Stimulated activated CD4-positive, alpha-beta T cell treated with anti-CD3 and anti-CD28 coated beads, Interleukin-4, amount 100 ng/mL, for 48 hours (primary cell): ENCODE measurements around the gene SYCP2.

Experiments
- DNase-seq, 2 donors: peaks; one replicate each; pipeline ENCODE4 v3.0.0-alpha.2; 2020; ENCODE audit warnings: low read depth in 2 of 2

Gene SYCP2

DNA sequence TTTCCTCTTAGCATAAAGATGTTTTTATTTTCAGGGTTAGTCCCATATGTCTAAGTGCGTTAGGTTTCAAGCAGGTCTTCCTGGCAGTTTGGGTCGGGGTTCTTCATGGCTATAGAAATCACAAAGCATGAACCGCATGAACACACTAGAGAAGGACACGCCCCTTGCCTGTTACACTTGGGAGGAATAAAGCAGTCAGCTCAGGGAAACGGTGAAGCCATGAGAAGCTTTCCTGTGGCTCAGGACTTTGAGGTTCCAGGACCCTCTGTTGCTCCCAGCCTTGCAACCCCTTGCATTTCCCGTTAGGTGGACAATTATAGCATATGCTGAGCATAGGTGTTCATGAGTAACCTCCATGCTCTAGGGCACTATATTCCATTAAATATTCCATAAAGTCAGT is 96.7 kb downstream of the SYCP2 start:
- DNase-seq: no peak

DNA sequence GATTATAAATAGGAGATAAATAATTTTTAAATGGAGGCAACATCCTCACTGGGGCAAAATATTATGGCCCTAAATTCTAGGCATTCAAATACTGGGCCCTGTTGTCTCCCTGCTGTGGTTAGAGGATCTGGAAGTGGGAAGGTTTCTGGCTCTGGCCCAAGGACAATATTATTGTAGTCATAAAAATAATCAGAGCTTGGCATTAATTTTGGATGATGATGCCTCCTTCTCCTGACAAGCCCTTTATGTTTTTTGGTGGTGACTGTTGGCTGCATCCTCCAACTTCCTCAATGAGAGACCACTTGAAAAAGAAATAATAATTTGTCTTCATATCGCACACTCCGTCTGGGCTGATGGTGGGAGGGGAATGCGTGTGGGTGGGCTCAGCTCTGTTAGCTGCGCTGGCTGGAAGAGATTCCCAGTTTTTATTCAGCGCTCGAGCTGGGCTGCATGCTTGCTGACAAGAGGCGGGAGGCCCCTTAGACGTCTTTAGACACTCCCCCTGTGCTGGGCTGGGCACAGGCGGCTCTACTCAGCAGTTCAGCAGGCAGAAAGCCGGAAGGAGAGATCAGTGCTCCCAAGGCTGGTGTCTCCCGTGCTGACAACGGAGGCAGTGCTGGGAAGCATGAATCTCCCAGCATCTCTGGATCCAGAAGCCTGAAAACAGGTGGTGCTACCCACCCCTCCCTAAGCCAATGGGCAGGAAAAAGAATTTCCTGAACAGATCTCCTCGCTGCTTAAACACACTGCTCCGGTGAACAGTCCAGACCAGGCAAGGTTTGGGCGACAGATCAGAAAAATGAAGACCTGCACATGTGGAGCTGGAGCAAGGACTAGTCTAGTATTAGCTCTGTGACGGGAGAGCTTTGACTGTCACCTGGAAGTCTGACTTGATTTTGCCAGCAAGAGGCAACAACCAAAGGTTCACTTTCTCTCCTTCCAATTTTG is 97.7 kb downstream of the SYCP2 start:
- no peak for DNase-seq

DNA sequence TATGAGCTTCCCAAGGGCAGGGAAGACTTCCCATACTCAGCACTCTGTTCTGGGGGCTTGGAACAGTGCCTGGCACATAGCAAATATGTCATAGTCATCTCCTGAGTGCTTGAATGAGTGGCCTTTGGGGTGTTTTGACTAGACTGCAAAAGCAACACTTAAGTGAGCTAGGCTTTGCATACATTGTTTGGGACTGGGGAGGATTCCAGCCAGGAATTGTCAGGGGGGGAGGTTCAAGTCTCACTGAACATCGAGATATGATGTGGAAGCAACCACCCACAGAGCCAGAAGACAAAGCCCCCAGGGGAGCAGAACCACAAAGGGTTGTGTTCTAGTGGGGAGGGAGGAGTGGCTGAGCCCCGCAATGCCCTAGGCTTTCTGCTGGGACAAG is 98.4 kb downstream of the SYCP2 start:
- DNase-seq: no peak

DNA sequence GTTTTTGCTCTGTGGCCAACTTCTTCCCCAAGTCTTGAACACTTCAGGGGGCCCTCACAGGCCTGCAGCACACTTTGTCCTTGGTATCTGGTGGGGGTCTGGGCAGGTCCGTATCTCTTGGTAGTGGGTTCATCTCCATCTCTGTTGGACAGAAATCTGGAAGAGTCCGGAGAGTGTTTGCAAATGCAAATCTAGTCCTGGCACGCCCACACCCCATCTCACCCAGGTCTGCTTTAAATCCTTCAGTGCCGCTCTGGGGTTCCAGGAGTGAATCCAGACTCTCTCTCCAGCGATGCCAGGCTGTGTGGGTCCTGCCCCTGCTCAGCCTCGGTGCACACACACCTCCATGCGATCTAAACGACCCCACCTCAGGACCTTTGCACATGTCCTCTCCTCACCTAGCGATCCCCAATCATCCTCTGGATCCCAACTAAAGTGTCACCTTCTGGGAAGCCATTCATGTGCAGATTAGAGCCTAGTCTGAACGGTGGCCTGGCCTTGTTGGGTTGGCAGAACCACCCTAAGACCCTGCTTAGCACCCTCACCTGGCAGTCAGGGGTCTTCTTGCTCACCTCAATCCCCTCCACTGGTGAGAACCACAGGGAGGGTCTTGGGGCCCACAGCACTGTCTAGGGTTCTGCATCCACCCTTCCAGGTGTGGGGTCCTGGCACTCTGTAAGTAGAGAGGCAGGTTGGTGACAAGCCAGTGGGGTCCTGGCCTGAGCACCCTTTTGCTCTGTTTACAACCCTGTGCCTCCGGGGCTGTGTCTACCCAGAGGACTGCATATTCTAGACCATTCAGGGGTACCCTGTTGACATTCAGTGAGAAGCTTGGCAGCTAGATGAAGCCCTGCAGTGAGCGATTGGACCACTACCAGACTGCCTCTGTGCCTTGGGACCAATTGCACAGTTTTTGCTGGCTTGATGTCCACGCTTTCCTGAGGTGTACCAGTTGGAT is 100.8 kb downstream of the SYCP2 start:
- DNase-seq: no peak

DNA sequence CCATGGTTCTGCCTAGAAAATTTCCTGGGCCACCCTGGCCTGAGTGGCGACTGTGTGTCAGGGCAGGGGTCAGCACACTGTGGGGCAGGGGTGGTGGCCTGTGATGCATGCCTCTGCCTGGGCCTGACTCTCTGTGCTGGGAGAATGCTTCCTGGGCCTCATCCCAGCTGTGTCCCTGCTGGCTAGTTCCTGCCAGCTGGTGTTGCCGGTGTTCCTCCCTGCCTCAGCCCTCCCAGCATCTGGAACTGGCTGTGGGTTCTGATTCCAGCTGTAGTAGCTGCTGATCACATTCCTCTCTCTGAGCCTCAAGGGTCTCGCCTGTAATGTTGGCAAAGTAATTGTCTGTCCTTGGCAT is 101.5 kb downstream of the SYCP2 start:
- DNase-seq: no peak

DNA sequence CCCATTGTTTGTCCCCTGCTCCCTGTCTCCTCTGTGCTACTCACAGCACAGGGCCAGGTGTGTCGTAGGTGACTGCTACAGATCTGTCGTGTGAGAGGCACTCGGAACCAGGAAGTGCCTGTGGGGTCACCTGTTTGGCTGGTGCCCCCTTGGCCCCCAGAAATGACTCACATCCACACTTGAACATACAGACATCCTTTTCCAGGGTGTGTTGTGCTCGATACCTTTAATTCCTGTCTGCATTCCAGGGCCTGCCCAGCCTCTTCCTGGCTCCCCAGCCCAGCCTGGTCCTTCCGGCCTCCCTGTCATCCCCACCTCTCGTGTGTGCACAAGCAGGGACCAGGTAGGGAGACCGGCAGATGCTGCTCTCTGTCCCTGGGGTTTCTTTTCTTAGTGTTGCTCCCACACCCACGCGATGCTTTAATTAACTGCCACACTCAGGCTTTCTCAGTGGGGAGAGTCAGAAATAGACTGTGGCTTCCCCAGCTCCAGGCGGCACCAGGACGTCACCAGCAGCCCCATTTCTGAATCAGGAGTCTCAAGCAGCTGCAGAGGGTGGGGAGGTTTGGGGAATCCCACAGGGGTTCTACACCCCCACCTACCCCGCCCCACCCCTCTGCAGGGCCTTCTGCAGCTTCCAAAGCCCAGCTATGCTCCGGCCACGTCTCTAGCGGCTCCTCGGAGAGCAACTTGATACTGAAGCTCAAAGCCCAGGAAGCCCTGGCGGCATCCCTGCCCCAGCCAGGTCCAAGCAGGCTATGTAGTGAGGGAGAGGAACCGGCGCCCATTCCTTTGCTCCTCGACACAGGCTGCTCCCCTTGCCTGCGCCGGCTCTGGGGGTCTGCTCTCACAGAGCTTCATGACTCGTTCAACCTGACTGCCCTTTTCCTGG is 102.2 kb downstream of the SYCP2 start:
- DNase-seq: no peak

DNA sequence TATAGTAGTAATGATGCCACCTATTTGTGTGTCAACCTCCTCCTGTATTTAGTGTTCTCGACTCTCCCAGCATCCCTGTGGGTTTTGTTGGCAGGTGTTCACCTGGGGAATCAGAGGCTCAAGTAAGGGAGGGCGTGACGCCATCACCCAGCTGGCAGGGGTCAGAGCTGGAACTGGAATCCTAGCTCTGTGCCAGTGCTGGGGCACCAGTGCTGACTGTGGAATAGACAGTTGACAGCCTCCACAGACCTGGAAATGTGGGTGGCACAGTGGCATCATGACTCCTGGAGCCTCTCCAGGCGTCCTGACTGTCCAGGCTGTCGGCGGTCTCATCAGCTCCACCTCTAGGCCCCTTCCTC is 102.8 kb downstream of the SYCP2 start:
- no peak for DNase-seq

DNA sequence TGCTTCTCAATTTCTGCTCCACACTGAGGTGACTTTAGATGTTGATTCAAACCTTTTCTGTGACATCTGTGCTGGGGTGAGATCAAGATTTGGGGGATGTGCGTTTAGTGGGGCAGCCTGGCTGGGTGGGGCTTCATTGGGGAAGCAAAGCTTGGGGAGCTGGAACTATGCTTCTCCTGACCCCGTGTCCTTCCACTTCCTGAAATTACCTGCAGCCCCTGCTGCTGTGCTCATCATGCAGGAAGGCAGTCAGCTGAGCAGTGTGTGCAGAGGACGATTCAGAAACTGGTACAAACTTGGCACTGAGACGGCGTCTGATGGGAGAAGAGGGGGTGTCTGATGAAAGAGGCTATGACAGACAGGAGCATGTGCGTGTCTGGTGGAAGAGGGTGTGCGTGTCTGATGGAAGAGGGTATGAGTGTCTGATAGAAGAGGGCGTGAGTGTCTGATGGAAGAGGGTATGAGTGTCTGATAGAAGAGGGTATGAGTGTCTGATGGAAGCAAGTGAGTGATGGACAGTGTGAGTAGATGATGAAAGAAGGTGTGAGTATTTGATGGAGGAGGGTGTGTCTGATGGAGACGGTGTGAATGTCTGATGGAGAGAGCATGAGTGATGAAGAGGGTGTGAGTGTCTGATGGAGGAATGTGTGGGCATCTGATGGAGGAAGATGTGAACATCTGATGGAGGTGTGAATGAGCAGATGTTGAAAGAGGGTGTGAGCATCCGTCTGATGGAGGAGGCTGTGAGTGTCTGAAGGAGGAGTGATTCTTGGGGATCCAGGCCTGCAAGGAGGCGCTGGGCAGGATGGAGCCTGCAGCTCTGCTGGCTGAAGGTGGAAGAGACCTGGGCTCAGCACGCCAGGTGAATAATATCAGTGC is 103.4 kb downstream of the SYCP2 start:
- DNase-seq: no peak

DNA sequence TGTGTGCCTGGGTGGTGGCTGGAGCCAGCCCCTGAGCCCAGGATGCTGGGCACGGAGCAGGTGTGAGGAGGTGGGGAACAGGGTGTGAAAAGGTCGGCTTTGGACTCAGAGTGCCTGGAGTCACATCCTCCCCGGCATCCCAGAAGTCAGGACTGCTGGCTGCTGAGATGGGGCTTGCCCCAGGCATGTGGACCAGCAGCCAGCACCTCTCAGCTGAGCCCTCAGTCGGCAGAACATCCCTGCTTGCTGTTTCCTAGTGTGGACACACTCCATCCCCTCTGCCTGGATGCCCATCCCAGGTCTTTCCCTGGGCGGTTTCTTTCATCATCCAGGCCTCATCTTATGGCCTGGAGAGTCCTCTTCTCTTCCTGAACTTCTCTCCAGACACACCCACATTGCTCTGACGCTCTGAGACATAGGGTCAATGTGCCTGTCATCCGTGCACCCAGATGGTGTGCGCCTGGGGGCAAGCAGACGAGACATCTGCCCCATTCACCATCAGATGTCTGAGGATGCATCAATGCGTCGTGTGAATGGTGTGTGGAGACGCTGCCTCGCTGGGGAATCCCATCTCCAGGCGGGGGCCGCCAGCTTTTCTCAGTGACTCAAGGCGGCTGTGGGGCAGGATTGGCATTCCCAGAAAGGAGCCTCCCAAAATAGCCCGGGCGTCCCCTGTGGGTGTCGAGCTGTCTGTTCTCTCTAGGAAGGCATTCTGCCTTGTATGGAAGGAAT is 104.2 kb downstream of the SYCP2 start:
- DNase-seq: no peak

DNA sequence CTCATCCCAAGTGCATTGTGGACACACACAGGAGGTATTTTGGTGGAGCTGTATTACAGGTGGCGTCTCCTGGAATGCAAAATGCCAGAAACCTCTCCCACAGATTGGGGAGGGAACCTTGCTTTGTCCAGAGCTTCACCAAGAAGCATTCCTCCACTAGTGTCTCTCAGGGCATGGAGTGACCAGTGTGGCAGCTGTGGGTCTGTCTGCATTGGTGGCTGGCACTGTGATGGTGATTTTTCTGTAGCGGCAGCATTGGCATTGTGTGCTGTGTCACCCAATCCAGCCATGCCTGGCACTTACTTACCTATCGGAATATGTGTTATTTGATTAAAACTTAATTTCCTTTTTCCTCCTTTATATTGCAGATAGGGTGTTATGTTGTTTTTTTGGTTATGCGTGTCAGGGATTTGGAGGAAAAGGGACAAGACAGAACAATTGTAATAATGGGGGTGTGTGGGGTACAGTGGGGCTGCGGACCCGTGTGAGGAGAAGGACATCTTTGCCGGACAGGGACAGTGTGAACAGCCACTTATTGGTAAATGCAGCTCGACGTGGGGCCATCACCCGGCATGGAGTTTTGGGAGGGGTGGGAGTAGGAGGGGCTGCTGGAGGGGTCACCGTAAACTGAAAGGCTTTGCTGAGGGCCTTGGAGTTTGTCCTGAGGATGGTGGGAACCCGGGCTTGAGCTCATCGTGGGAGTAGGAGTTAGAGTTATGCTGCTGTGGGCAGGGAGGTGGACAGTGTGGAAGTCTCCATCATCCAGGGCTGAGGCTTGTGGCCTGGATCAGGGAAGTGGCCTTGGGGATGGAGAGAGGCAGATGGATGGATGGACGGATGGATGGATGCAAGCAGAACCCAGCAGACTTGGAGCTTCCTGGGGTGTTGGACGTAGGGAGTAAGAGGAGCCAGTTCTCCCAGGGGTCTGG is 105.0 kb downstream of the SYCP2 start:
- no peak for DNase-seq

DNA sequence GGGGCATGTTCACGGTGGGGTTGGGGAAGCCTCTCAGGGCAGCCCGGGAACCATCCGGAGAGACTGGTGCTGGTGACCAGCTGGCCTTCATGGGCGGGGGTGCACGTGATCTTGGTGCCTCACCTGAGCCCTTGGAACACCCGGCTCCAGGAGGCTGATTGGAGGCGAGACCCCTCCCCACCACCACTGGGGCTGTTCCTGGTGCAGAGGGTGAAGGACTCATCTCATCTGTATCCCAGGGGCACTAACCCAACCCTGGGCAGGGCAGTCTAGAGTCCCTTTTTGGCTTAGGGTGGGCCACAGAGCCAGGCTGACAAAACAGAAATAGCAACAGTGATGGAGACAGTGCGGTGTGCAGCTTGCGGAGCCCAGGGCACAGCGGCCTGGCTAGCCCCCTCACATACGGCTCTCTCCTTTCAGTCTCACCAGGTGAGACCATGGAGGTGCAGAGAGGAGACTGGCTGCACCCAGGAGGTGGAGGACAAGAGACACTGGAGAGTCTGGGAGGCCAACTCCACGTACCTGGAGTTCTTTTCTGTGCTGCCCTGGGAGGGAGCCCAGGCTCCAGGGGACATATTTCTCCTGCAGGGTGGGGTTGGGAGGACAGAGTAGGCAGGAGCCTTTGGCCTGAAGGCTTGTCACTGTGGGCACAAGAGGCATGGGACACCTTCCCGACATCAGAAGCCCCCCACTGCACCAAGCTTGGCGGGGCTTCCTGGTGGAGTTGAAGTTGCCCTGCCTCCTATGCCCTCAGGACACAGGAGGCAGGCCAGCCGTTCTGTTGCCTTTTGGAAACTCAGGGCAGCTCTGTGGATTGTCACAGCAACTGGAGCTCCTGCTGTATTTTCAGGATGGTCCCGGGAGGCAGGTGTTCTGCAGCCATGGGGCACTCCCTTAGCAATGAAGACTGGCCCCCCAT is 106.0 kb downstream of the SYCP2 start:
- no peak for DNase-seq

DNA sequence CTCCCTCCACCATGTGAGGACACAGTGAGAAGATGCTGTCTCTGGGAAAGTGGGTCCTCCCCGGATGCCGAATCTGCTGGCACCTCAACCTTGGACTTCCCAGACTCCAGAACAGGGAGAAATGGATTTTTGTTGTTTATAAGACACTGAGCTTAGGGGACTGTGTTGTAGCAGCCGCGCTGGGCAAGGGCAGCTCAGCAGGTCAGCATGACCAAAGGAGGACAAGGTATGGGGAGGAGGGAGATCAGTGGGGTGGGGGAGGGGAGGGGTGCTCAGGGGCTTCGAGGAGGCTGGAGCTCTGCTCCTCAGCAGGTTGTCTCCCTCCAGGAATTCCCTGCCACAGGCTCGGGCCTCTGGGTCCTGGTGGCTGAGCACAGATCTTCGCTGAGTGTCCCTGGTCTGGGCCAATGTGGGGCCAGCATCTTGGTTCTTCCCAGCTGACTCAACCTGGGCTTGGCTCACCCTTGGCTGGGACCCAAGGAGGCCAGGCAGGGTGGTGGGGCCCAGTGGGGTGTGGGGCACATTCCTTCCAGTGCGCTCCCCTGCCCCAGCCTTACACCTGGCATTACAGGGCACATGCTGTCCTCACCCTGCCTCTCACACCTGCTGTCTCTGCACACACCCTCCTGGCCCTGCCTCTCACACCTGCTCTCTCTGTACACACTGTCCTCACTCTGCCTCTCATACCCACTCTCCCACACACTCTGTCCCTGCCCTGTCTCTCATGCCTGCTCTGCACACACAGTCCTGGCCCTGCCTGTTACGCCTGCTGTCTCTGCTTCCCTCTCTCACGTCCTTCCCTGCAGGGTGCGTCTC is 107.3 kb downstream of the SYCP2 start:
- DNase-seq: no peak

DNA sequence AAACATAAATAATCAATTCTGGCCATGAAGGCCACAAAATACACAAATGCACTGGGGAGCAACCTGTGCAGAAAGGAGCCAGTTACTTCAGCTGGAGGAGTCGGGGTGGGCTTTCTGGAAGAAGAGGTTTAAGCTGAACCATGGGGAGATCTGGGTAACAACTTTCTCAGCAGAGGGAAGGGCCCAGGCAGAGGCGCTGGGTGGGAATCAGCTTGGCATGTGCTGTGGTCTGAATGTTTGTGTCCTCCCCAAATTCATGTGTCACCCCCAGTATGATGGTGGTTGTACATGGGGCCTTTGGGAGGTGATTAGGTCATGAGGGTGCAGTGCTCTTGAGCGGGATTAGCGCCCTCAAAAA is 107.9 kb downstream of the SYCP2 start:
- DNase-seq: no peak

DNA sequence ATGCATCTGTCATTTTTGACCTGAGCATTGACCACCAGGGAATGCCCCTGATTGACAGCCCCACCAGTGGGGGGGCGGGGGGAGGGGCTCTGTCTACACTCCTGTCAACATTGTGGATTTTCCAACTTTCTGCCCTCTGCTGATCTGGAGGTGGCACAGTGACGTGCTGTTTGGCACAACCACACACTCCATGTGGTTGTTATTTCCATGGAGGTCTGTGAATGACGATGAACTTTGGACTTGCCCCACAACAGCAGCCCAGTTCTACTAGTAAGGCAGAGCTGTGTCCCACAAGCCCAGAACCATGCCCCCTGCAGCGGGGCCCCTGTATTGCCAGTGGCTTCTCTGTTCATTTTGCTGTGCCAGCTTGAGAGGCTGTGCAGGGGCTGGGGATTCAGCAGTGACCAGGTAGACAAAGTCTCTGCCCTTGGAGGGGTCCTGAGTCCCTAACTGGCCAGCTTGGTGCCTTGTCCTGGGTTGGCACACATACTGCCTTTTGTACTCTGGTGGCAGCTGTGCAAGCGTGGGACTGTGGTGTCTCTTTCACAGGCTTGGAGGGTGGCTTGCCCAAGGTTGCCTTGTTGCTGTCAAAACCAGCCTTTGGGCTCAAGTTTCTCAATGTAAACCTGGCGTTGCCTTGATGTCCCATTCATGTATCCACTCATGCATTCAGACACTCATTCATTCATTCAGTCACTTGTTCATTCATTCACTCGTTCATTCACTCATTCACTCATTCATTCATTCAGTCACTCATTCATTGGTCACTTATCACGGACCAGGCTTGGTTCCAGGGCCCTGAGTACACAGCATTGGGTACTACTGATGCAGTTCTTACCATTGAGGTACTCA is 108.5 kb downstream of the SYCP2 start:
- no peak for DNase-seq

DNA sequence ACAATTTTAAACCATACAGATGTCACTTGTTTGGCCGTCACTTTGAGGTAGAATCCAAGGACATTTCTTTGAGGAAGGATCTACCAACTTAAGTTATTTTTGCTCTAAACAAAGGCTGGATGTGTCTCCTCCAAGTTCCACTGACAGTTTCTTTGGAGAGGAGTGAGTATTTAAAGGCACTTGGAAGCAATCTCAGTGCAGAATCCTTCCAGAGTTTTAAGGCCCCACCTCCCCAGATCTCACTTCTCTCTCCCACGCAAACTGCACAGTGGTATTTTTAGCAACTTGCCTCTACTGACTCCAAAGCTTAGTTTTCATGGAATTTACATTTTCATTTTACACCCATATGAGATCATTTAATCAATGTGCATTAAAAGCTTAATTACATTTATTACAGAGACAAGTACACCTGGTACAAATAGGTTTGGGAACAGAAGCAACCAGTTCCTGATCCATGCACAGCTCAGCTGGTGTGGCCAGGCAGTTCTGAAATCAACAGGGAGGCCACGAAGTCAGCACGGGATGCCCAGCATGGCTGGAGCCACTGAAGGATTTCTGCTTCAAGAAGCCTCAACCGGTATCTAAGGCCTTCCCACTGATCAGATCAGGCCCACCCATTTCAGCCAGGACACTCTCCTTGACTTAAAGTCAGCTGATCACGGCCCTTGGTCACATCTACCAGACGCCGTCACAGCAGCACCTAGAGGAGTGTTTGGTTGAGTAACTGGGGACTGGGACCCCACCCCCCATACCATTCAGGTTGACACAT is 109.8 kb downstream of the SYCP2 start:
- no peak for DNase-seq
